ENCODE measurements around the gene ZIC1.

GRCh38 chr3:147379651-147380050 is 29.5 kb upstream of the ZIC1 start:
- TF ChIP-seq CTCF (IDR thresholded peaks at IDR 0.05; ENCODE audit: low read depth, low read length): no peak
- no peak for TF ChIP-seq EZH2phosphoT487 (IDR thresholded peaks at IDR 0.05; ENCODE audit: low read depth)

Measured in OCI-LY3 (cell line).